Hepatocyte (in vitro differentiated cells): ENCODE measurements around the gene GFOD1.

Experiments
- CTCF ChIP-seq: fragments of 200-600 bp; sonication (generic); IDR thresholded peaks from 2 replicates; pipeline ENCODE4 v1.5.1; 2016; ENCODE audit warnings: antibody characterized with exemption, mild to moderate bottlenecking; ENCODE audit not compliant: poor library complexity
- EZH2 ChIP-seq: fragments of 200-600 bp; sonication (generic); IDR thresholded peaks from 2 replicates; pipeline ENCODE4 v1.6.1; 2016; ENCODE audit warnings: antibody characterized with exemption, mild to moderate bottlenecking, borderline replicate concordance
- EZH2phosphoT487 ChIP-seq: fragments of 200-600 bp; sonication (generic); IDR thresholded peaks from one replicate; pipeline ENCODE4 v1.6.1; 2018; ENCODE audit warnings: antibody characterized with exemption, mild to moderate bottlenecking, low read depth, moderate library complexity; ENCODE audit not compliant: unreplicated experiment, severe bottlenecking

- TF ChIP-seq CTCF = no peak
- no peak for TF ChIP-seq EZH2
- no peak for TF ChIP-seq EZH2phosphoT487
Measured at GRCh38 chr6:13495818-13496217, 8.4 kb upstream of the GFOD1 start.
